ENCODE results near the gene DDX1. TPM values are rescaled to one million over a fixed set of nuclear protein-coding genes. Genes with fewer than 3 reads are reported as not detected.

Gene DDX1
- total RNA-seq, 1 donor from 2014 or later: 100 TPM

DNA sequence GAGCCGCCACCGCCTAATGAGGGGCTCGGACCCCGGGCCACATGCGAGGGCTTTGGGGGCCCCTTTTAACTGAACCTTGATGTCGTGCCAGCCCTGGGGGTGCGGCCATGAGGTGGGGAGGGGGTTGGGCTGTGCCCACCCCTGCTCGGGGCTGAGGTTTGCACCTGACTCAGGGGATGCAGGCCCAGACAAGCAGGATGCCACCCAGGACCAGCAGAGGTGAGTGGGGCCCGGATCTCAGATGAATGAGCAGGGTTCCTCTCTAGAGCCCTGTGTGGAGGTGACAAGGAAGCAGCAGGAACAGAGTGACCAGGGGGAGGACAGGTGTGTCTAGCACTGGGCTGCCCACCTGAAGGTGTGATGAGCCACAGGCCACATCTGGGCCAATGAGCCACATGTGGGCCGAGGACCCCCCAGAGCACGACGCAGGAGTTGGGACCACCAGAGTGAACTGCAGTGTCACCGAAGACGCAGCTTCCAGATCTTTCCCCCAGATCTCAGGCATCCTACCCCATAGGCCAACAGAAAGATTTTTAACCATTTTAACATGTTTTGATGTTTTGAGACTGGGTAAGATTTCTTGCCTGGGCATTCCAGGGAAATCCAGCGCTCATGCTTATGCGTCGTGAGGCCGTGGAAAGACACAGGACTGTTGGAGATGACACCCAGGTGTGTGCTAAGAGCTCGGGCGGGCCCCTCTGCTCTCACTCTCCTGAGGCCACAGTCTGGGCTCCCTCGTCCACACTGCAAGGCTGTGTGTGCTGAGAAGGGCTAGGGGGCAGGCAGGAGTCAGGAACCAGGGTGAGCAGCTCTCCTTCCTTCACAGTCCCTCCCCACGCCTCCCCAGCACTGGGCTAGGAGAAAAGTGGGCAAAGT lies 73.6 kb downstream of the DDX1 start:
- Mint-ChIP-seq H3K36me3 (ENCODE audit: low read depth, unreplicated experiment) (no peaks in the 10 kb centered on the region), H3K27me3 (ENCODE audit: unreplicated experiment) (peaks cover 5% of the 10 kb centered on the region), H3K4me1 (ENCODE audit: unreplicated experiment) (peaks cover 32% of the 10 kb centered on the region), H3K27ac (ENCODE audit: unreplicated experiment) (no peak overlapping the region), H3K4me3 (ENCODE audit: unreplicated experiment) (no peak overlapping the region), H3K9me3 (ENCODE audit: unreplicated experiment) (no peaks in the 10 kb centered on the region)
- TF ChIP-seq, protein P1, sequence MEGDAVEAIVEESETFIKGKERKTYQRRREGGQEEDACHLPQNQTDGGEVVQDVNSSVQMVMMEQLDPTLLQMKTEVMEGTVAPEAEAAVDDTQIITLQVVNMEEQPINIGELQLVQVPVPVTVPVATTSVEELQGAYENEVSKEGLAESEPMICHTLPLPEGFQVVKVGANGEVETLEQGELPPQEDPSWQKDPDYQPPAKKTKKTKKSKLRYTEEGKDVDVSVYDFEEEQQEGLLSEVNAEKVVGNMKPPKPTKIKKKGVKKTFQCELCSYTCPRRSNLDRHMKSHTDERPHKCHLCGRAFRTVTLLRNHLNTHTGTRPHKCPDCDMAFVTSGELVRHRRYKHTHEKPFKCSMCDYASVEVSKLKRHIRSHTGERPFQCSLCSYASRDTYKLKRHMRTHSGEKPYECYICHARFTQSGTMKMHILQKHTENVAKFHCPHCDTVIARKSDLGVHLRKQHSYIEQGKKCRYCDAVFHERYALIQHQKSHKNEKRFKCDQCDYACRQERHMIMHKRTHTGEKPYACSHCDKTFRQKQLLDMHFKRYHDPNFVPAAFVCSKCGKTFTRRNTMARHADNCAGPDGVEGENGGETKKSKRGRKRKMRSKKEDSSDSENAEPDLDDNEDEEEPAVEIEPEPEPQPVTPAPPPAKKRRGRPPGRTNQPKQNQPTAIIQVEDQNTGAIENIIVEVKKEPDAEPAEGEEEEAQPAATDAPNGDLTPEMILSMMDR (IDR thresholded peaks at IDR 0.05; ENCODE audit: unreplicated experiment): no peak
- no peak for DNase-seq (ENCODE audit: low spot score)

- no peaks in the 10 kb centered on the region for H3K36me3 Mint-ChIP-seq (ENCODE audit: low read depth, unreplicated experiment)
- H3K27ac Mint-ChIP-seq (ENCODE audit: unreplicated experiment): no peak overlapping the region
- no peak overlapping the region for H3K4me3 Mint-ChIP-seq (ENCODE audit: unreplicated experiment)
- no peaks in the 10 kb centered on the region for H3K9me3 Mint-ChIP-seq (ENCODE audit: unreplicated experiment)
- no peak for DNase-seq (ENCODE audit: low spot score)
- peaks cover 38% of the 10 kb centered on the region for H3K4me1 Mint-ChIP-seq (ENCODE audit: unreplicated experiment)
- TF ChIP-seq, protein P1 (IDR thresholded peaks at IDR 0.05; ENCODE audit: unreplicated experiment): no peak
- peaks cover 8% of the 10 kb centered on the region for H3K27me3 Mint-ChIP-seq (ENCODE audit: unreplicated experiment)
Measured at GRCh38 chr2:15665943-15666460, 74.3 kb downstream of the DDX1 start.

DNA sequence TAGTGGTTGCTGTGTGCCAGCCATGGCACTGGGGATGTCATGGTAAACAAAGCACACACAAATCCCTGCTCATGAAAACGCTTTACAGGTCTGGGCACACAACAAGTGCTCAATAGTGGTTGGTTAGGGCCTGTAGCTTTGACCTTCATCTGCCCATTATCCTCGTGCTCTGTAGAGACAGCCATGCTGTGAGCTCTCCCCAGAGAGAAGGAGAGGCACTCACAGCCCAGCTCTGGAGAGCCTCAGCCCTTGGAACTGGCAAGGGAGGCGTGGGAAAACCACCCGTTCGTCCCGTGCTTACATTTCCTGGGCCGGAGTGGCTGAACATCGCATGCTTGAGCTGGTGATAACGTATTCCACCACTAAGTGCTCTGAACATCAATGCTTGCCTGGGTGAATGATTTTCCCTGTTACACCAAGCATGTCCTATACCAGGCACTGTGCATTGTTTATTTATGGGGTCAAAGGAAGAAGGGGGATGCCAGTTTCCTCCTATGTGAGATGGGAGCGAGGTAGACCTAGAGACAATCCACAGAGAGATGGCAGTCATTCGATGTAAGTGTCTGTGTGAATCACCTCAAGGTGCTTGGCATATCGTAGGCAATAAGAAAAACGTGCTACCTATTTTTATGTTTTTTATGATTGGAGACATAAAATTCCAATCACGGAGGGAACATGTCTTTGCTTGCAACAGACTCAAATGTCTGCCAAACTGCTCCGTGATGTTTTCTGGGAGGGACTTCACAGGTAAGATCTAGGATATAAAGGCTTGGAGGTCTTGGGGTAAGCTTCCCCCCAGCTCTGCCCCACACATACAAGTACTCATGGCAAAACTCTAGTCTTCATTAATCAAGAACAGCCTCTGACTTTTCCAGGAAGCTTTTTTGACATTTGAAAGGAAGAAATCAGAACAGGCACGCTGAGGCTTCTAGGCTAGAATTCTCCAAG lies 75.5 kb downstream of the DDX1 start:
- H3K36me3 Mint-ChIP-seq (ENCODE audit: low read depth, unreplicated experiment): no peaks in the 10 kb centered on the region
- H3K4me1 Mint-ChIP-seq (ENCODE audit: unreplicated experiment): peaks cover 38% of the 10 kb centered on the region
- no peak overlapping the region for H3K4me3 Mint-ChIP-seq (ENCODE audit: unreplicated experiment)
- TF ChIP-seq, protein P1 (IDR thresholded peaks at IDR 0.05; ENCODE audit: unreplicated experiment): no peak
- no peak for DNase-seq (ENCODE audit: low spot score)
- no peaks in the 10 kb centered on the region for H3K9me3 Mint-ChIP-seq (ENCODE audit: unreplicated experiment)
- no peak overlapping the region for H3K27ac Mint-ChIP-seq (ENCODE audit: unreplicated experiment)
- peaks cover 8% of the 10 kb centered on the region for H3K27me3 Mint-ChIP-seq (ENCODE audit: unreplicated experiment)

GRCh38 chr2:15667809-15668556 lies 76.3 kb downstream of the DDX1 start:
- H3K4me1 Mint-ChIP-seq (ENCODE audit: unreplicated experiment): peaks cover 38% of the 10 kb centered on the region
- H3K9me3 Mint-ChIP-seq (ENCODE audit: unreplicated experiment): no peaks in the 10 kb centered on the region
- no peak for DNase-seq (ENCODE audit: low spot score)
- H3K27ac Mint-ChIP-seq (ENCODE audit: unreplicated experiment): peak overlapping the region; percentile 74
- H3K27me3 Mint-ChIP-seq (ENCODE audit: unreplicated experiment): peaks cover 12% of the 10 kb centered on the region
- H3K36me3 Mint-ChIP-seq (ENCODE audit: low read depth, unreplicated experiment): no peaks in the 10 kb centered on the region
- TF ChIP-seq, protein P1 (IDR thresholded peaks at IDR 0.05; ENCODE audit: unreplicated experiment): no peak
- H3K4me3 Mint-ChIP-seq (ENCODE audit: unreplicated experiment): no peak overlapping the region
